Measurements from ENCODE around the gene GSK3B.

The GSK3B gene

DNA sequence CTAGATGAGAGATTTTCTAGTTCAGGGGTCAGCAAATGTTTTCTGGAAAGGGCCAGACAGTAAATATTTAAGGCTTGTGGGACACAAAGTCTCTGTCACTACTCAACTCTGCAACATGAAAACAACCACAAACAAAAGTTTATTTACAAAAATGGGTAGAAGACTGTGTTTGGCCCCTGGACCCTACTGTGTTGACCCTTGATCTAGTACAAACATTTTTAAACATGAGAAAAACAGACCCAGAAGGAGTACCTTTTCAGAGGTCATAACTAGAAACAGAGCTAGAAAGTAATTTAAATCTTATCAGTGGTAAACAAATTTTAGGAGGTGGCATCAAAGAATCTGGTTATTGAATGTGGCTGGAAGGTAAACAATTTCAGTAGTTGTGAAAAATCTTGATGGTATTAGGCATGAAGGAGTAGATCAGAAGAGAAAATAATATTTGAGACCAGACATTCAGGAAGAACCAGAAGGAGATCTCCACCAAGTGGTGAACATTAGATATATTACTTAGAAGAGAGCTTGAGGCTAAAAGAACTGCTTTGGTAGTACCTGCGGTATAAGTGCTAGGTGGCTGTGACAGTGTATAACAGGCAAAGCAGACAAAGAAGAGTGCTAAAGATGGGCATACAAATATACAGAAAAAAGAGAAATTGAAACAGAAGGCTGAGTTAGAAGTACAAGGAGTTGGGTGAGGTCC is 210.6 kb downstream of the GSK3B start:
- no peak for DNase-seq (ENCODE audit: low read depth, low spot score)

DNA sequence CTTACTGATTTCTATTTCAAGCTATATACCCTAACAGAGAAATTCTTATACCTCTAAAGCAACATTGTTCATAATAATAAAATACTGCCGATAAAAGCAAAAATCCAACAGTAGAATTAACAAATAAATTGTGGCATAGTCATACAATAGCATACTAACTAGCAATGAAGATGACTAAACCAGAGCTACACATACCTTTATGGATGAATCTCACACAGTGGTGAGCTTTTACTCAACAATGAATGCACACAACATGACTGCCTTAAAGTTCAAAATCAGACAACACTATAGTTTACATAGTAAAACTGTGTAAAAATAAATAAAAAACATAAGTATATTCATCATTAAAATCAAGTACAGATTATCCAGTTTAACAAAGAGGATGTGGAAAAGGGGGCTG is 213.3 kb downstream of the GSK3B start:
- DNase-seq (ENCODE audit: low read depth, low spot score) = no peak

DNA sequence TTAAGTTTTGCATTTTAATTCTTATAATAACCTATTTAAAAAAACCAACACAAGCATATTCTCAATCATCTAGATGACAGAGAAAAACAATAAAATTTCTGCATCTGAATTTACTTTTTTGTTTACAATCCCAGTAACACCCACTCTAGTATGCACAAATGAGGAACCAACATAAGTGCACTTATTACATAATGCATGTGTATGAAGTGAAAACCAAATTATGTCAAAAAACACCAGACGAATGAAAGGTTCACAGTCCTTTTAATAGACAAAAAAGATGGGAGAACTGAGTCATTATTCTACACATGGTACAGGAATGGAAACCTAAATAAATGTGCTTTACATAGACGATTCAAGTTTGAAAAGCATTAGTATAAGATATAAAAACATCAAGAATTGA is 220.6 kb downstream of the GSK3B start:
- DNase-seq (ENCODE audit: low read depth, low spot score) = no peak

DNA sequence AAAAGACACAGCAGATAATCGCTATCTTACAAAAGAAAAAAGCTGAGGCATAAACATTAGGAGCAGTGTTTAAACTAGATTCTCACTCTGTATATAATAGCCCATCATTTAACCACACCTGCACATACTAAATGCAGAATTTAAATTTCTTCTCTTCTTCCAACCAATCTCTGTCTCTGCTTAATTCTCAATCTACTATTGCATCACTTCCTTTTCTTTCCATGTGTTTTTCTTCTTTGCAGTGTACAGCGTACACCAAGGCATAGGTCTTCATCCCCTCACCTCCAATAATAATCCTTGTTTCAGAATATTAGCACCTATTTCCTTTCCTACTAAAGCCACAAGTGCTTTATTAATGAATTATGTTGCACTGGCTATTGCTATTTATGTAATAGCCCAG is 221.5 kb downstream of the GSK3B start:
- DNase-seq (ENCODE audit: low read depth, low spot score) = no peak

DNA sequence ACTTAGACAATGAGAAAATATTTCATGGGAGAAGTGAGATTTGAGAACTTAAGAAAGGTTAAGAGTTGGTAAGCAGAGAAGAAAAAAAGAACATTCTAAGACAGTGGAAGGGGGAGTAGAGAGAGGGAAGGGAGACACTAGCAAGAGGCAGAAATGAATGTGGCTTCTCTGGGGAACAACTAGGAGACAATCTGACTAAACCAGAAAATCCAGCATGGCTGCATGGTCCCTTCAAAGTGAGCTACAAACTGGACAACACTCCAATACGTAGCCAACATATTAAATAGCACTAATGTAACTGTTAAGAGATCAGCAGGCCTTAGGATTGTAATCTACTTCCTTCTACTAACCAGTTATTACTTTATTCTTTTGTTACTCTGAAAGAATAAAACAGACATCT is 222.7 kb downstream of the GSK3B start:
- DNase-seq (ENCODE audit: low read depth, low spot score) = no peak

DNA sequence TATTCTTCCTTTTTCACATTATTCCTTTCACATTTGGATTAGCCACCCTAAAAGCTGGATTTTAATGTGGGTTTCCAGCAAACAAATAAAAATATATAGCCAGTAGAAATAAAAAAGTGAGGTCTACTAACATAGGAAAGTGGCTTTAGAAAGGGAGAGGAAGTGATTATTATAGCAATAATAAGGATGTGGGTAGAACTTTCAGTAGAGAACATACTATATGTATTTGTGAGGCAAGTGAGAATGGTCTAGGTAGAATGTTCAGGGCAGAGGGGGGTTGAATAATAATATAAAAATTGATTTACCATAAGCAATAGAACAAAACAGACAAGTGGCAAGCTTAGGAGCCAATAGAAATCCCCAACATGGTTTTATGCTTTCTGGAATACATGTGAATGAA is 223.7 kb downstream of the GSK3B start:
- no peak for DNase-seq (ENCODE audit: low read depth, low spot score)

DNA sequence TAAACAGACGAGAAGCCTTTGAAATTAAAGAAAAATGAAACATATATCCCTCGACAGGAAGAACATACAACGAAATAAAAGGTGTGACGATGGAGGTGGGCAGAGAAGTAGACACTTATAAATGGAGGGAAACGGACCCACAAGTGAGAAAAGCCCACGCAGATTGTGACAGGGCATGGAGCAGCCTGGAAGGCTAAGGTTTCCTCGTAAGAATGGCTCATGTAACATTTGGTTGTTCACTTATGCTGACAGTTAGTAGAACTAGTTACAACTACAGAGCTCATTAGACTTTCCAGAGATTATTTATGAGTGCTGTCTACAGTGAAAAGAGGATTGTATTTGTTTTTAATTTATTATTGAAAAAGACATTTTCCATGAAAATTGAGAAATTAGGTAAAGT is 229.8 kb downstream of the GSK3B start:
- DNase-seq (ENCODE audit: low read depth, low spot score) = no peak

DNA sequence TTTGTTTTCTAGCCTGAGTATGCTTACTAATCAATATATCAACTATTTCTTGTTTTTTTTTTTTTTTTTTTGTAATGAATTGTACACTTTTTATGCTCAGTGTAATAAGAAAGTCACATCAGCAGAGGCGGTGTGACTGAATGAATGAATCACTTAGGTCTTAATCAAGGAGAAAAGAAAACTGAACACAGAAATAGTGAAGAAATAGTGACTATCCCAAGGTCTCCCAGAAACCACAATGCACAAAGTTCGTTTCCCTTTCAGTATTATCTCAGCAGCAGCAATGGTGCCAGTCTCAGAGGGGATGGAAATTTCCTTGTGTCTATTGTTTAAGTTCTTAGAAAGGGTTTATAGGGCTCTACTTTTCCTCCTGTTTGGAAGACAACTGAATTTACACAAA is 231.6 kb downstream of the GSK3B start:
- DNase-seq (ENCODE audit: low read depth, low spot score) = no peak

DNA sequence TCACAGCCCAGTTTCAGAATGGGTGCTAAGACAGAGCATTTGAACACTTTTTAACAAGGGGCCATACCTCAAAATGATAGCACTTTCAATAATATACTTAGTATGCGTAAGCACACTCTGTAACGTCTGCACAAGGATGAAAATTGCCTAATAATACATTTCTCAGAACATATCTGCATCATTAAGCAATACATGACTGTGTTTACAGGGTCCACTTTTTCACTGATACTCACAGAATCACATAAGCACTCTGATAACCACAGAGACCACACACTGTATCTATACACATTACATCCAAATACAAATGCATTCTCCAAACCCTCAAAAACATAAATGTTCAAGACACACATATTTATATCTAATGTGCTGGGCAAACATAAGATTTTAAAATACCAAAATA is 232.6 kb downstream of the GSK3B start:
- DNase-seq (ENCODE audit: low read depth, low spot score) = no peak

DNA sequence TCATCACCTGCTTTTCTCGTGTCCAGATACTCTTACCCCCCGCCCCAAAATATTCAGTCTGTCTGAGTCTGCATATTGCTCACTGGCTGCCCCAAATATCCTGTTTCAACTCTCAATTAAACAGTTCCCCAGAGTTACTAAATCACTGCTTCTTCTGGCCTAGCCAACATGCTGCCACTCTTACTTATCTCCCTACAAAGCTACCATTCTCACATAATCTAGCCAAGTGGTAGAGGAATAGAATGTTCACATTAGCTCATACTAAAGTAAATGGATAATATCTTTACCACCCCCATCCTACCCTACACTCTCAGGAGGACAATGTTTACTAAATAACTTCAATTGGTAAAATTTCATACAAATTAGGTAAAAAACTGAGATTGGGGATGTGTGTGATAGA is 234.5 kb downstream of the GSK3B start:
- no peak for DNase-seq (ENCODE audit: low read depth, low spot score)

DNA sequence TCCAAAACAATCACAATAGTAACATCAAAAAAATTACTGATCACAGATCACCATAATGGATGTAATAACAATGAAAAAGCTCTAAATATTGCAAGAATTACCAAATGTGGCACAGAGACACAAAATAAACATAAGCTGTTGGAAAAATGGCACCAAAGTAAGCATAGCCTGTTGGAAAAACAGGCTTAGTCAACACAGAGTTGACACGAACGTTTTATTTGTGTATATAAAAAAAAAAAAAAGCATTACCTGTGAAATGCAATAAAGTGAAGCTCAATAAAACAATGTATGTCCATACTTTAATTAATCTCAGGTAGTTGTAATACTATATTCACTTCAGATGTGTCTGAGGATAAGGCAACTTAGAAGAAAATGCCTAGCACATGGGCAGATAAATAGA is 235.3 kb downstream of the GSK3B start:
- DNase-seq (ENCODE audit: low read depth, low spot score) = no peak

DNA sequence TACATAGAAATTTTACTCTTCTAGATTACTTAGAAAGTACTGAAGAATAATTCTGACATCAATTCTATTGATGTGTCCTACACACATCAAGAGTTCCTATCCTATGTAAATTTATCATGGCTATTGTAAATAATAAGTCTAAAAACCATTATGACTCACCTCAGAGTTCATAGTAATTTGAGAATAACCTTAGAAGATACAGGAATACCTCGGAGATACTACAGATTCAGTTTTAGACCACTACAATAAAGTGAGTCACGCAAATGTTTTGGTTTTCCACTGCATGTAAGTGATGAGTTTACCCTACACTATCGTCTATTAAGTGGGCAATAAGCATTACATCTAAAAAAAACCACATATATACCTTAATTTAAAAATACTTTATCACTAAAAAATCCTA is 237.6 kb downstream of the GSK3B start:
- DNase-seq (ENCODE audit: low read depth, low spot score) = no peak

DNA sequence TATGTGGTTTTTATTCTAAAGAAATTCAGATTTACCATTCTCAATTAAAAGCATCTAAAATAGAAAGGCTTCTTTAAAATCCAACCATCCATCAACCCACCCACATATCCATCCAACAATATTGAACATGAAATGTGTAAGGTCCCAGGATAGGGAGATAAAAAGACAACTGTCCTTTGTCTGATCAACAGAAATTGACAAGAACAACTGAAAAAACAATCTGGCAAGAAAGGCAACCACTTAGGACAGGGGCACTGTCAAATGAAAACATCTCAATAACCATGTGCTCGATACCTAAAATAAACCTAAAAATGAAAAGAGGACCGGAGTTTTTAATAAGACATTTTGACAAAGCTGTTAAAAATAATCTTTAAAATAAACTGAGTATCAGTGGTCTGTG is 245.1 kb downstream of the GSK3B start:
- no peak for DNase-seq (ENCODE audit: low read depth, low spot score)

DNA sequence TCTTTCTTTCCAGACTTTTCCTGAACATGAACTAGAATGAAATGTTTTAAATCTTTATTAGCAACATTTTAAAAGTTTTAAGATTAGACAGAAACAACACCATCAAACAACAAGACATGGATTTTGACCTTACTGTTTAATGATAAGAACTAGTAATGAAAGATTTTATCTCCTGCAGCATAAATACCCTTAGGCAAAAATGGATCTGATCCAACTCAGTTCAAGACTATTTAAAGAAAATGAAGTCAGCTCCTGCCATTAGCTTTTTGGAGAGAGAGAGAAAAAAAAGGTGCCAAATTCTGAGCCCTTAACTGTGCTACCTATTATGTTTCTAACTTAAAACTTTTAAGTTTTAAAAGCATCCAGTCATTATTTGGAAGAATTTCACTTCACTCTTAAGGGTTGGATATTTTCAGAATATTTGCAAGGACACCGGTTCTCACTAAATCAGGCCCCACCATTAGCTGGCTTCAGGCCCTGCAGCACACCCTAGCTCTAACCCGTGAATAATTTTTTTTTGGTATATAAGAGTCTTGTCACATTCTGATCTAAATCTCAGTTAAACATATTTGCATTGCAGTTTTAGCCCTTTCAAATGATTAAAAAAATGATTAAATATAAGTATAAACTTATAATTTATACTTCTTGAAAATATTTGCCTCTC is 252.3 kb downstream of the GSK3B start:
- no peak for DNase-seq (ENCODE audit: low read depth, low spot score)

DNA sequence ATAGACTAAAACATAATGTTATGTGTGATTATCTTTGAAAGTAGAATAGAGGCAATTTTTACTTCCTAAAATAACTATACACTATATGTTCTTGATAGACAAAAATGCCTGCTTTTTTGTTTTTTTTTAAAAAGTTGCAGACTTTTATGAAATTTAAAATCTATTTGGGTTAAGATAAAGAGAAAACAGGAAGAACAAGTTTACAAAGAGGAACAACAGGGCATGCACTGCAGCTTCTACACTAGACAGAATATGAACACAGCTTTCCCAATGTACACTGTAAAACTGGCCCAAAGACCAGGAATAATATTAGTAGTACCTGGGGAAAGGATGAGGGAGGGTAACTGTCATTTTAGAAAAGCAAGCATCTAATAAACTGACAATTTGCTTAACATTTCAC is 258.7 kb downstream of the GSK3B start:
- DNase-seq (ENCODE audit: low read depth, low spot score) = no peak

DNA sequence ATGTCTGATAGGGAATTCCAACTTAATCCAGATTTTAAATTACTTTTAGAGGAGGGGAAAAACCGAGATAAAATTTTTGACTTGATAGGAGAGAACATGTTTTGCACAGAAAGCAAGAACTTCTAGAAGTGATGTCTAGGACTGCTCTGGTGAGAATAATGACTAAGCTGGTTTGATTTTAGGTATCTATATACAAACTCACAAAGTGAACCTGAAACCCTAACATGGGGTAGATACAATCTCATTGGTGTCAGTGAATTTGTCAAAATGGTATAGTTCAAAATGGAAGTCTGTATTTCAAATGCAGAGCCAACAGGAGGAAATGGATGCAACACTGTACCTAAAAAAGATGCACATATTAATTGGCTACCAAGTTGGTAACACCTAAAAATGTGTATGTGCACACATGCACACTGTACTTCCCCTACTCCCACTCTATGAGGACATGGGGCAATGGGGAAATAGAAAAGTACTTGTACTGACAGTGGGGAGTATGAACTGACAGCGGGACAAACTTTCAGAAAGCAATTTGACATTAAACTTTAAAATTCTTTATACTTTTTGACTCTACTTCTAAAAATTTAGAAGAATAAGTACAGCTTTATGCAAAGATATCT is 259.4 kb downstream of the GSK3B start:
- DNase-seq (ENCODE audit: low read depth, low spot score) = no peak

DNA sequence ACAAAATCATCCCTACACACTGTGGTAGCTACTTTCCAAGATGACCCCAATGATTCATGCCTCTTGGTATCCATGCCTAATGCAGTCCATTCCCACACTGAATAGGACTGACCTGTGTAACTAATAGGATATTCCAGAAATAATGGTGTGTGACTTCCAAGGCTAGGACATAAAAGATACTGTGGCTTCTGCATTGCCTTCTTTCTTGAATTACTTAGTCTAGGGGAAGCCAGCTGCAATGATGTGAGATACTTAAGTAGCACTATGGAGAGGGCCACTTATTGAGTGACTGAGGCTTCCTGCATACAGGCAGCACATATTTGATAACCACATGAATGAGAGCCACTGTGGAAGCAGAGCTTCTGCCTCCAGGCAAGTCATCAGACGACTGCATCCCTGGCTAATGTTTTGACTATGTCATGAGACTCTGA is 262.3 kb downstream of the GSK3B start:
- DNase-seq (ENCODE audit: low read depth, low spot score) = no peak

DNA sequence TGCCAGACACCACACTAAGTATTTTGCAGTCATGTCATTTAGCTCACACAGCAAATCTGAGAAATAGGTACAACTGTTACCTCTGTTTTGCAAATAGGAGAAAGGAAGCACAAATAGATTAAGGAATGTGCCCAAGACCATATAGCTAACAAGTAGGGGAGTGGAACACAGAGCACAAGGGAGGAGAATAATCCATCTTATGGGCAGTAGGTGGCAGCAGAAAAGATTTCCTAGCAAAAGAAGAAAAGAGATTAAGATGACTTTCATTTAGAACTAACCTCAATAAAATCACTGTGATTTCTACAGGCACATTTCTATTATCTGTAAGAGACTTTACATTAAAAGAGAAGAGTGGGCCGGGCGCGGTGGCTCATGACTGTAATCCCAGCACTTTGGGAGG is 263.2 kb downstream of the GSK3B start:
- DNase-seq (ENCODE audit: low read depth, low spot score) = no peak

DNA sequence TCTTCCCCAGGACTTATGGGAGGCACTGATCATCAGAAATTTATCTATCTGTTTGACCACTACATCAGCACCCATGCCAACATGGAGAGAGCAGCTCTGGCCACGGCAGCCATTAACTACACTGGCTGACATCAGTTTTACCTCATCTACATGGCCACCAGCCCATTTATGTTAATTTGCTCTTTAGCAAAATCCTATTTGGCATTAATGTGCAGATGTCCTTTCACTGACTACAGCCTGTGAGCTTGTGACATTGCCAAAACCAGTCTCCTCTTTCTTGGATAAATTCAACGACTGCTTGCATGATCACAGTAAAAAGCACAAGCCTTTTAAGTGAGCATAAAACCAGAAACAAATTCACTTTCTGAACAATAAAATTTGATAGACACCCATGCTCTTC is 264.8 kb downstream of the GSK3B start:
- no peak for DNase-seq (ENCODE audit: low read depth, low spot score)

DNA sequence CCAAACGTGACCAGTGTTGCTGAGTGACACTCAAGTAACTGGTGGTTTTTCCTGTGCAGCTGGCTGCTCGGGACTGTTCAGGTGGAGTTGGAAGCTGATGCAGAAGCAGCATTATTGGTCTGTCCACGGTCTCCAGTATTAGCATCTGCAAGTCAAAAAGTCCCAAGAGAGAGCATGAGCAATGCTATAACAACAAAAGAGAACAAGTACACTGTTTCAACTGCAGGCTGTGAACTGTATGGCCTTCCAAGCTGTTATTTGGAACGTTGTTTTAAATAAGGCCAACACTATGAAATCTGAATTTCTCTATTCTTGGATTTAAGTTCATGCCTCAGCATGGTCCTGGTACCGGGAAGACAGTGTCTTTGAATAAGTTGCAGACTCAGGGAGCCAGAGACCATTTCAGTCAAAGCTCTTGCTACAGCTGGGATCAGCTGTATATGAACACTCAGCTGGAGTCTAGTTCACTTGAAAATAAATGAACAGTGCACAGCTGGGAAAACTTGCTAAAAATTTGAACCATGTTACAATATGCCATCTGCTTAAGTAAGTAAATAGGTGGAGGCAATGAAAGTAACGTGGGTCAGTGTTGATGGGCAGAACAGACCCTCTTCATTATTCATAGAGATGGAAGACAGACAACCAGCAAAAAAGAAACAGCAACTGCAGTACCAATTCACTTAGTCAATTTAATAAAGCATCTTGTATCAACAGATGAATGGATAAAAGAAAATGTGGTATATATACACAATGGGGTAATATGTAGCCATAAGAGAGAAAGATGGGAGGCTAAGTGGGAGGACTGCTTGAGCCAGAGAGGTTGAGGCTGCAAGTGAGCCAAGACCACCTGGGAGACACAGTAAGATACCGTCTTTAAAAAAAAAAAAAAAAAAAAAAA is 267.3 kb downstream of the GSK3B start:
- DNase-seq (ENCODE audit: low read depth, low spot score) = no peak

DNA sequence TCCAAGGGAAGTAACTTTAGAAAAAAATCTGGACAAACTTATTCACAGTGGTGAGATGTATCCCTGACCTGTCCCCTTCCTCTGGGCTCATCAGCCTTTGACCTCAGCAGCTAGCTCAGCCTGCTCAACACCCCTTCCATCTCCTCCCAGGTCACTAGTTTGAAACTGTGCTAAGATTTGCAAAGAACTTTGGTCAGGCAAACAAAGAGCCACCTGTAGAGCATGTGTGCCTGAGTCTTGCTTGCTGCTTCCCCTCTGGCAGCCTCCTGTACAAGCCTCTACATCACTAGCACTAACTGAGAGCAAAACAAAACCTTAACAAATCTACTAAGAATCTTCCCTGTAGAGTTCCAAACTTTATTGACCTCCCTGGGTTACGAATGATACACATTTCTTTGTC is 268.4 kb downstream of the GSK3B start:
- DNase-seq (ENCODE audit: low read depth, low spot score) = no peak

DNA sequence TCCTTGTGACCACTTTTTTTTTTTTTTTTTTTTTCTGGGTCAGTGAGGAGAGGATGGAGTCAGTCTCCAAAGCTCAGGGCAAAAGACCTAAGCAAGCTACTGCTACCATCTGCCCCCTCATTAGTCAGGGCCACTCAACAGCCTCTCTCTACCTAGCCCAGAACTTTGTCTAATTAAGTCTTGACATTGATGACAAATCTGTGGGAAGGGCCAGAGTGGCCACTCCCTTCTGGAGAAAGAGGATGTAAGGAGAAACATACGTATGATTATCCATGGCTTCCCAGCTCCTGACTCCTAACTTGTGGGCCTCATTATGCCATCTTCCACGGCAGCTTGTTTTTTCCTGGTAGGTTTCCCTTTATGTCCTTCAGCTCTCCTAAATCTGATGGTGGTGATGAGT is 274.4 kb downstream of the GSK3B start:
- DNase-seq (ENCODE audit: low read depth, low spot score) = no peak

Measured in iPS DF 19.7 (cell line).